Activated CD4-positive, alpha-beta T cell treated with anti-CD3 and anti-CD28 coated beads for 4 hours (primary cell): ENCODE results near the gene TMEM131.
A peak's percentile ranks its signal among the peaks of the same experiment; 100 is the strongest.
"Not testable (repeated sequence)": the region's sequence is repeated elsewhere in the genome, so short reads cannot be mapped to it uniquely, and the experiment has no call there.

Experiments
- DNase-seq, 2 donors: peaks; one replicate each; pipeline ENCODE4 v3.0.0-alpha.2; 2020

Gene TMEM131

DNA sequence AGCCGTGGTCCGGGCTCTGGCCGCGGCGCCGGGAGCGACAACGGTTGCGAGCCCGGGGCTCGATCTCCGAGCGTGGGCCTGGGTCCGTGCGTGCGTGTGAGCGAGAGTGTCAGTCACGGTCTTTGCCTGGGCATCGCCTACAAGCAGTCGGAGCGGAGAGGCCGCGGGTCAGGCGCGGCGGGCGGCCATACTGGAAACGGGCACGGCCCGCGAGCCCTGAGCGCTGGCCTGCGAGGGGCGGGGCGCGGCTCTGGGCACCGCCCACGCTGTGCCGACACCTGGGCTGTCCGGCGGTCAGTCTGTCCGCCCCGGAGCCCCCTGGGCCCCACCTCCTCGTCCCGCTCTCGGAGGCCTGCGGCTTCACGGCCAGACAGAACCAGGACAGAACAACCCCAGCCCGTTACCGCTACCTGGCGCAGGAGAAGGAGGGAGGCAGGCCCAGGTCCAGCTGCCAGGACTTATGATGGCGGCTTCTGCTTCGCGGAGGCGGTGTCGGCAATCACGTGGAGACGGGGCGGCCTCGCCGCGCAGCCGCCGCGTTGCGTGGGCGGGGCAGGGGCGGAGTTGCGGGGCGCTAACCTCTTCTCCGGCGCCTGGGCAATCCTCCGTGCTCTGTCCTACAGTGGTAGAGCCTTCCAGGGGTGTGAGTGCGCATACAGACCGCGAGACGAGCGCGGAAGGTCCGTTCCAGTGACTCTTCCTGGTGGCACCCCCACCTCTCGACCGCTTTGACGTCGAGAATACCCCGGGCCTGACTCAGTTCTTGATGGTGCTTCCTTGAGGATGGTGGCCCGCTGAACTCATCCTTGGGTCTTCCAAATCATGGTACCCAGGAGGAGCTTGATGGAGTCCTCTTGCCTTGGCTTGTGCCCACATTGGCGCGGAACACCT, at the start of gene TMEM131:
TMEM131 (minus strand) TSS at position 215 of the 891 bp plus-strand sequence. CDS start 286 bp downstream, outside the sequence.
- DNase-seq: peak; percentile 95 to 97

DNA sequence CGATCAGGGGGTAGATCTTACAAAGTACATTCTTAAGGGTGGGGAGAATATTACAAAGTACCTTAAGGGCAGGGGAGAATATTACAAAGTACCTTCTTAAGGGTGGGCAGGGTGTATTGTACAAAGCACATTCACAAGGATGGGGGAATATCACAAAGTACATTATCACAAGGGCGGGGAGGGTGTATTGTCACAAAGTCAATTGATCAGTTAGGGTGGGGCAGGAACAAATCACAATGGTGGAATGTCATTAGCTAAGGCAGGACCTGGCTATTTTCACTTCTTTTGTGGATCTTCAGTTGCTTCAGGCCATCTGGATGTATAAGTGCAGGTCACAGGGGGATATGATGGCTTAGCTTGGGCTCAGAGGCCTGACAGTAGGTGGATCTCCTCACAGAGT, 49.0 kb upstream of the TMEM131 start:
- DNase-seq: not testable (repeated sequence)

- DNase-seq: no peak
Observed at GRCh38 chr2:98043101-98043500, 47.4 kb upstream of the TMEM131 start.

DNA sequence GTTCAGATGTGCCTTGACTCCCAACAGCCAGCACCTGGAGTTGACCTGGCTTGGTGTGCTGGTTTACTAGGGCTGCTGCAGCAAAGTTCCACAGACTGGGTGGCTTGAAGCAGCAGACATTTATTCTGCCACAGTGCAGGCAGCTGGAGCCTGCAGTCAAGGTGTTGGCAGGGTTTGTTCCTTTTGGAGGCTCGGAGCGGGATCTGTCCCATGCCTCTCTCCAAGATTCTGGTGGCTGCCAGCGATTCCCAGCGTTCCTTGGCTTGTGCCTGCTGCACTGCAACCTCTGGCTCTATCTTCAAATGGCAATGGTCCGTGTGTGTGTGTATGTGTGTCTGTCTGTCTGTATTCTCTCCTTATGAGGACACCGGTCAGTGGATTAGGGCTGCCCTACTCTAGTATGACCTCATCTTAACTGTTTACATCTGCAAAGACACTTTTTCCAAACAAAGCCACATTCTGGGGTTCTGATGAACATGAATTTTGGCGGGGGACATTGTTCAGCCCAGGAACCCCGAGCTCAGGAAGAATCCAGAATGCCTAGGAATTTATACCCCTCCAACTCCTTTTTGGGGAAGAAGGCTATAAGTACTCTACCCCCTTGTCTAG, 44.7 kb upstream of the TMEM131 start:
- DNase-seq: no peak

- no peak for DNase-seq
Observed at GRCh38 chr2:98039085-98039756, 43.5 kb upstream of the TMEM131 start.

- no peak for DNase-seq
Observed at GRCh38 chr2:98037666-98038336, 42.1 kb upstream of the TMEM131 start.

DNA sequence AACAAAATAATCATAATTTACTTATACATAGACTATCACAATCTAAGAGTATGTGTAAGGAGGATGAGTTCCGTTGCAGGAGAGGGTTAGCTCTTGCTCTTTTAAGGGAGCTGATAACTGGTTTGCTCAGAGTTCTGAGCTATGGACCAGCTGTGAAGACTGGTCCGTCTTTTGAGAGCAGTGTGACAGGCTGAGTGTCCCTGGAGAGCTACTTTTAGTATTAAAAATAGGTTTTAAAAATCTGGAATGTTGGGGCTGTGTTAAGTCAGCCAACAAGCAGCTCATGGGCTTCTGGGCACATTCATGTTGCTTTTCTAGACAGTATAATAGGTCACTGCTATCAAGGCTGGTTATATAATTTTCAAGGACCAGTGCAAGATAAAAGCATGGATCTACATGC, 41.5 kb upstream of the TMEM131 start:
- no peak for DNase-seq

DNA sequence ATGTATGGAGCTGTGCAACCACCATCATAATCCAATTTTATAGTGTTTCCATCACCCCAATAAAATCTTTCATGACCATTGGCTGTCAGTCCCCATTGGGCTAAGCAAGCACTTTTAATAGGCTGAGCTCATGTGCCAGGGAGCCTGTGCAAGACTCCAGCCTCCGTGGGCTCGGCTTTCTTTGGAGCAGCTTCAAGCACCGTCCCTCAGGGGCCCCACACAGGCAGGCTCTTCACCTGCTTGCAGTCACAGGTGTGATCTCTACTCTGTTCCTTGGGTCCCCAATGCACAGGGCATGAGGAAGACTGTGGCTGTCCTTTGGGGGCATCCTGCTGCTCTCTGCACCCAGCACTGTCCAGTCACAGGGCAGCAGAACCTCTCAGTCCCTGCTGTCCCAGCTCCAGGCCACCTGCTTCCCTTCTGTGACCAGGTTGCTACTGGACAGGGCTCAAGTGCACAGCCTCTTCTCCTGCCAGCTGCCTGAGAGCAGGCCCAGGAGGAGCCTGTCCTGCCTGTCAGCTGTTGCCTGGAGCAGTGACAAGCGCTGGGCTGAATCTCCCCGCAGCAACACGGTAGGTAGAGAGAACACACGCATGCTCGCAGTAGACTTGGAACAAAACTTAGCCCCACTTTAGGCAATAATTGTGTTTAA, 40.7 kb upstream of the TMEM131 start:
- no peak for DNase-seq

DNA sequence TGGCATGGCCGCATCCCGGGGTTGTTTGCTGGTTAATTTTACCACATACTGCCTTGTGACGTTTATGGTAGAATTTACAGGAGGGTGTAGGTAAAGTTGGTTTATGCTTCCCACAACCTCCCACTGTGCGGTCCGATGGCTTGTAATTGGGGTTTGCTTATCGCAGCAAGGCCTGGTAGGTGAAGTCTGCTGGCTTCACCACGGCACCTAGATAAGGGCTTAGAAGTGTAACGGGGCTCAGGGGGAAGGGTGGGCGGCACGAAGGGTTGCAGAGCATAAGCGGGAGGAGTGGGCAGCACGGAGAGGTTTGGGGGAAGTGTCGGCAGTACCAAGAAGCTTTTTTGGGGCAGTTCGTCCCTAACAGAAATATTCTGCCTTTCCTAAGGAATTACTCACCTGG, 39.0 kb upstream of the TMEM131 start:
- DNase-seq: no peak

DNA sequence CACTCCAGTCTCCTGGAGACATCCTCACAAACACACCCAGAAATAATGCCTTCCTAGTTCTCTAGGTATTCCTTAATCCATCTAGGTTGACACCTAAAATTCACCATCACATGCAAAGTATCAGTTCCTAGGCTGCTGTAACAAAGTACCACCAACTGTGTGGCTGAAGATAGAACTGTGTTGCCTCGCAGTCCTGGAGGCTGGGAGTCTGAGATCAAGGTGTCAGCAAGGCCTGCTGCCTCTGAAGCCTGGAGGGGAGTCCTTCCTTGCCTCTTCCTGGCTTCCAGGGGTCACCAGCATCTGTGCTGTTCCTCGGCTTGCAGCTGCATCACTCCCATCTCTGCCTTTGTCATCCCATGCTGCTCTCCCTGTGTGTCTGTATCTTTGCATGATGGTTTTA, 36.3 kb upstream of the TMEM131 start:
- no peak for DNase-seq

DNA sequence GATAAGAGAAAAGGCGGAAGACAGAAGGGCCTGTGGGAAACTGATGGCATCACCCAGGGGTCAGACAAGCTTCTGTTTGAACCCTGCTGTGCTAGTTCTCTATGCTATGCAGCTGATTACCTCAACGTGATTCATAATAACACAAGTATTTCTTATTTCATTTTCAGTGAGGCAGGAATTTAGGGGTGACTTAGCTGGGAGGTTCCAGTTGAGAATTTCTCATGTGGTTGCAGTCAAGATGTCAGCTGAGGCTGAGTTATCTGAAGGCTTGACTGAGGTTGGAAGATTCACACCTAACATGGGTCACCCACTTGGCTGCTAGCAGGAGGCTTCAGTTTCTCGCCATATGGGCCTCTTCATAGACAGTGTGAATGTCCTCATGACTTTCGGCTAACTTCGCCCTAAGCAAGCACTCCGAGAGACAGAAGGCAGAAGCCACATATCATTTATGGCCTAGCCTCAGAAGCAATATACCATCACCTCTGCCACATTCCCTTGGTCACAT, 34.0 kb upstream of the TMEM131 start:
- DNase-seq: no peak

DNA sequence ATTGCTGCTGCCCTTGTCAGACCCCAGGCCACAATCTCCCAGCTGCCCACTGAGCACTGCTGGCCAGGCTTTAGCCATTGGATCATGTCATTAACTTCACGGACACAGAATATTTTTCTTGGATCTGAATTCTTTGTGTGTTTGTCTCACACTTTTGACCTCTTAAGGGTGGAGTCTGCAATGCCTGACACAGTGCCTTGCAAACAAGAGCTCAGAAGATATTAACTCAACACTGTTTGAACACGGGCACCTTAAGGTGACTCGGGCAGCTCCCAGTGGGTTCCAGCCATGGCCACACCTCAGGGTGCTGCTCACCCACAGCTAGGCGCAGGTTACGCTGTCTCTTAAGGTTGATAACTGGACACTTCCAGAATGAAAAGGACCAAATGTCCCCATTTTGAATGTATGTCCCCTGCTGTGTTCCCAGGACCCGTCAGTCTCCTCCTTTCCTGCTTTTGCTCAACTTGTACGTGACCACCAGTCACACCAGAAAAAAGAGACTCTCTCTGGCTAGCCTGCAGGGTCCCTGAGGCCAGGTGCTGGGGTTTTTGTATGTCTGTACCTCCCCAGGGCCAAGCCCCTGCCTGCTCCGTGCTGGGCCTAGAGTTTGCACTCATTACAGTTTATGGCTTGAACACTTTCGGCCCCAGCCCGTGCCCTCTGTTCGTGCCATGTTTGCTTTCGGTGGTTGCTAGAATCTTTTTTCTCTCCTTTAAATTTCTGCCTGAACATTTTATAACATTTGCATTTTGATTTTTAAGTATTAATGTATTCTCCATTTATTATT, 33.4 kb upstream of the TMEM131 start:
- no peak for DNase-seq

DNA sequence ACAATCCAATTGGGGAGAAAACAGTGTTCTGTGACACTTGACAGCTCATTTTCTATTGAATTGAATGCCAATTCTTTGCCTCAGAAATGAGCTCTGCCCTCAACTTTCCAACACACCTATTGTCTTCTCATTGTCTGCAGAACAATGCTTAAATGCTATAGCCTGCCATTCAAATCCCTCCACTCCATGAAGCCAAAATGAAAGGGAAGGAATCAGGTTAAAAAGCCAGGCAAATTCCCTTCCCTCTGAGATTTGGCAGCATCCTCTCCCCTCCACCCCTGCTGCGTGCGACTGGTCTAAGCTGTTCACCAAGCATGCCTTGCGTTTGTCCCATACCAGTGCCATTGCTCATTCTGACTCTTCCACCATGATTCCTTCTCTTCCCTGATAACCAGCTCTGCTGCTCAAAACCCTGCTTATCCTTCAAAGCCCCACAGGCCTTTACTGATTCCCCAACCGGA, 32.4 kb upstream of the TMEM131 start:
- no peak for DNase-seq

DNA sequence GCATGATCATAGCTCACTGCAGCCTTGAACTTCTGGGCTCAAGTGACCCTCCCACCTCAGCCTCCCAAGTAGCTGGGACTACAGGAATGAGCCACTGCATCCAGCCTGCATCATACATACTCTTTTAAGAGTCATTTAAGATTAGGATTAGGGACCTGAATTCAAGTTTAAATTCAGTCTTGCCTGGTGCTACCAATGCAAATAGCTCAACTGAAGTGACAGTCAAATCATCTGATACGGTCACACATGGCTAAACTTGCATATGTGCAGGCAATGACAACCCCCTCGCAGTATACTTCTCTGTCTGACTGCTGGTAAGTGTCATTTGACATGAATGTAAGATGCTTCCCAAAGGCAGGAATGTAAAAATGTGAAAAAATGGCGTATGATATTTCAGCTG, 31.8 kb upstream of the TMEM131 start:
- DNase-seq: no peak

DNA sequence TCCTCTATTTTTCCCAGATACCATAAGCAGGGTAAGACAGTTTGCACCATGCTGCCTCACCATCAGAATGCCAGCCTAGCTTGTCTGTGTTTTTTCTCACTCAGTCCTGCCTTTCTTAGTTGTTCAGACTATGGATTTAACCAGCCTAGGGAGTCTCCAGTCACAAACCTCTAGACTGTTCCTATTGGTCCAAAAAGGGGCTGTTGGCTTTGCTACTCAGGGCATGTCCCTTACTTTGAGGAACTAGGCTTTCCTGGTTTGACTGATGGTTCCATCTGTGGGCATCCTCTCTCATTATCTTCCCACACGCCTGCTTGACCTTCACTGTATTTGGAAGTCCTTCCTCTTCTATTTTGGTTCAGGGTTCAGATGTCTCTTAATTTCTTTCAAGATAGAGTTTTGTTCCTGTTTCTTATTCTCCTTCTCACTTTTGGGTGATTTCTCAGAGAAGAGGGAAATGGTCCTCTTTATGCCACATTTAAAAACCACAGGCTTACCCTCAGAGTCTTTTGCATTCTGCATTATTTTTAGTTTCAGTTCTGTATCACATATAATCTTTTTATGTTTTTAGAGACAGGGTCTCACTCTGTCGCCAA, 31.3 kb upstream of the TMEM131 start:
- no peak for DNase-seq

DNA sequence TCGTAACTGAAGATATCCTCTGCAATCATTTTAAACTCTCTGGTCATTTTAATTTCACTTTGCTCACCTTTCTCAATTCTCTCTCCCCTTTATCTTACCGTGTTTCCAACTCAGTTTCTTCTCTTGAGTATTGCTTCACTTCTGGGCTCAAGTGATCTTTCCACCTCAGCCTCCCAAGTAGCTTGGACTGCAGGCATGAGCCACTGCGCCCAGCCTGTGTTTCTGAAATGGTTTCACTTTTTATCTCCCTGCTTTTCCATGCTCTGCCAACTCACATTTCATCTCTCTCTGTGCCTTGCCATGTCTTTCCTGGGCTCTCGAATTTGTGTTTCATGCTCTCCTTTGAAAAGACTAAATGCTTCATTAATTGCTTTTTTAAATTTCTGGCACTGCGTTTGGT, 30.5 kb upstream of the TMEM131 start:
- no peak for DNase-seq

DNA sequence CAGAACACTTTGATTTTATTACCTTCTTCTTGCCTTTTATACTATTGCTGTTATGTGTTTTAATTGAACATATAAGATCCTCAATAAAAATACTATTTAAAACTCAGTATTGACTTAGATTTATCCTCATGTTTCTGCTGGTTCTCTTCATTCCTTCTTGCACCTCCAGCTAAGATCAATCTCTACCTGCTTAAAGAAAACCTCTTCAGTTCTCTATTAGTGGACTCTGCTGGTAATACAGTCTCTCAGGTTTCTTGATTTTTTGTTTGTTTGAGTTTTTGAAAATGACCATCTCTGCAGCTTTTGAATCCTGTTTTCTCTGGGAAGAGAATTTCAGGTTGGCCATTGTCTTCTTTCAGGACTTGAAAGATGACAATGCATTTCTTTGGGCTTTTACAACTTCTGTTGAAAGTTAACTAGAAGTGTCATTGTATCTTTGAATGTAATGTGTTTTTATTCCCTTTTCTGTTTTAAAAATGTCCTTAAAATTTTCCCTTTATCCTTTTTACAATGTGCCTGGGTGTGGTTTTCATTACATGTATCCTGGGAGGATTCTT, 29.8 kb upstream of the TMEM131 start:
- no peak for DNase-seq

GRCh38 chr2:98022067-98022466, 26.3 kb upstream of the TMEM131 start:
- DNase-seq: not testable (repeated sequence)

- DNase-seq: no peak
Observed at GRCh38 chr2:98020992-98021713, 25.4 kb upstream of the TMEM131 start.

DNA sequence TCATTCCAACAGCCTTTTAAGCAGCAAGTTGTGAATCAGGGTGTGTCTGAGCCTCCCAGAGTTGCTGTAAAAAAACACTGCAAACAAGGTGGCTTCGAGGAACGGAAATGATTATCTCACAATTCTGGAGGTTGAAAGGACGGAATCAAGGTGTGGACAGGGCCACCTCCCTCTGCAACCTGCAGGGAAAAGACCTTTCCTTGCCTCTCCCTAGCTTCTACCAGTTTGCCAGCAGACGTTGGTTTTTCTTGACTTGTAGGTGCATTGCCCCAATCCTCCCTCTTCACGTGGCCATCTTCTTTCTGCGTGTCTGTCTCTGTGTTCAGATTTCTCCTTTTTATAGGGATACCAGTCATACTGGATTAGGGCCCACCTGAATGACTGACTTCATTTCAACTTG, 24.8 kb upstream of the TMEM131 start:
- no peak for DNase-seq
